GM19455 (cell line): ENCODE measurements around the gene PC.

Experiments
- ATAC-seq: cut with Tn5 transposase; IDR thresholded peaks from one replicate; pipeline ENCODE4 v1.9.1; 2021; ENCODE audit not compliant: unreplicated experiment

Gene PC

DNA sequence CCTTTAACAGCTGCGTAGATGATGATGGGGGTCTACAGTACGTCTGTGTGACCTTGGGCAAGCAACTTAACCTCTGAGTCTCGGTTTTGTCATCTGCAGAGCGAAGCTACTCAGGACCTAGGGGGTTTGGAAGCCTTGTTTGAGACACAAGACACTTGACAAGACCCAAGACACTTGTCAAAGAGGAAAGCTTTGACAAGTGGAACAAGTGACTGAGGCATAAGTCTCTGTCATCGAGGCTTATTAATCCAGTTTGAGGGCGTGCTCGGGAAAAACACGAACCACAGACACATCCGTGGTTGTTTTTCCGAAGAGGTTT is 732 bp upstream of the PC start:
- no peak for ATAC-seq

DNA sequence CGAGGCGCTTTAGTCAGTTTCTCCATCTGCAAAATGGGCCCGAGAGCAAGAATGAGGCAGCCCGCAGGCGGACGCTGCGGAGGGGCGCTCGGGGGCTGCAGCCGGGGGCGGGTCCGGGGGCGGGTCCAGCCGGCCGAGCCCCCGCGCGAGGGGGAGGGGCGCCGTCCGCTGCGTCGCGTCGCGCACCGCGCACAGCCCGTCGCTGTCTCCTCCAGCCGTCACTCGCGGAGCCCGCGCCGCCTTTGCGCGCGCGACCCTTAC is 282 bp downstream of the PC start:
- ATAC-seq: peak; percentile 38

- no peak for ATAC-seq
Measured at GRCh38 chr11:66956689-66957290, 1.4 kb downstream of the PC start.

GRCh38 chr11:66953081-66953833 is 4.9 kb downstream of the PC start:
- no peak for ATAC-seq

- no peak for ATAC-seq
Measured at GRCh38 chr11:66951927-66952337, 6.3 kb downstream of the PC start.

GRCh38 chr11:66951135-66951534 is 7.0 kb downstream of the PC start:
- ATAC-seq: no peak

DNA sequence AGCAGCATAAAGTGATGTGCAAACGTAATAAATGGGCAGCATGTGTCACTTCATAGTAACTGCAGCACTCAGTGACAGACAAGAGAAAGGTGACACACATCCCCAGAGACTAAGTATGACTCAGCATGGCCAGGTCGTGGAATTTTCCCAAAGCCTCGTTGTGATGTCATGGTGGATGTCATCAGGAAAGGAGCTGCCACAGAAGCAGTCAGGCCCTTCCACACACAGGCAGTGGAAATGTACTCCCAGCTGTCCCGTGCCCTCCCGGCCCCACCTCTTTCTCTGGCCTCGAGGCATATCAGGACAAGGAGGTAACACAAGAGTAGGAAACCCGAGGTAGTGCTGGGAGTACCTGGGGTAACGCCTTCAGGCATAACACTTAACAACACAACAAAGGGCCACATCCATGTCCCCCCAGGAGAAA is 8.1 kb downstream of the PC start:
- no peak for ATAC-seq

GRCh38 chr11:66938582-66939135 is 19.5 kb downstream of the PC start:
- ATAC-seq: no peak

- ATAC-seq: no peak
Measured at GRCh38 chr11:66937193-66937733, 20.9 kb downstream of the PC start.

GRCh38 chr11:66936311-66936711 is 21.9 kb downstream of the PC start:
- no peak for ATAC-seq

GRCh38 chr11:66934950-66935779 is 23.0 kb downstream of the PC start:
- ATAC-seq: no peak

GRCh38 chr11:66933531-66933930 is 24.7 kb downstream of the PC start:
- no peak for ATAC-seq

- ATAC-seq: no peak
Measured at GRCh38 chr11:66932543-66932942, 25.6 kb downstream of the PC start.

DNA sequence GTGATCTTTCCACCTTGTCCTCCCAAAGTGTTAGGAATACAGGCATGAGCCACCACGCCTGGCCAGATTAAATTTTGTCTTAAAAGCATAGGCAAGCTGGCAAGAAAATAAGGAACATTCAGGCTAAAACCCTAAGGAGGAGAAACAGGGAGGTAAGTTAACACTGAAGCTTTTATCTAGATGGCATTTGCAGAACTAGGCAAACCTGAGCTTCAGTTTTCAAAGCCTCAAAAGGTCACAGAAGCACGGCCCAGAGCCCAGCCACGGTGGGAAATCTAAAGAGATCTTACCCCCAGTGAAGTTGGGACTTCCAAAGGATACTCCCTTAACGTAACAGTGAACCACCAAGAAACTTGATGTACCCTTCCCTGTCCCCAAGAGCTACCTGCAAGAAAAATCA is 28.4 kb downstream of the PC start:
- no peak for ATAC-seq

- no peak for ATAC-seq
Measured at GRCh38 chr11:66924272-66924671, 33.9 kb downstream of the PC start.

DNA sequence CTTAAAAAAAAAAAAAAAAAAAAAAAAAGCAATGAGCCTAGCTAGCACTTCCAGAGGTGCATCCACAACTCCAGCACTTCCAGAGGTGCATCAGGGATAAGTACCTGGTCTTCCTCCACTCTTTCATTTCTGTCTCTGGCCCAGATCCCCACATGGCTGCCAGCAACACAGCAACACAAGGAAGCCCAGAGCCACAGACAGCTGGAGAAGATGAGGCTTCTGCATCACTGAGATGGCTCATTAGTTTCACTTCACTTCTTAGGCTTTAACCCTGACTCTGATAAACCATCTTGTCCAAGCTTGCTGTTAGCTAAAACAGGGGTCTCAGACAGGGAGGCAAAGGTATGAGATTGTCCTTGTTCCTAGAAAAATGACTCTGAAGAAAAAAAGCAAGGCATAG is 35.6 kb downstream of the PC start:
- ATAC-seq: no peak

DNA sequence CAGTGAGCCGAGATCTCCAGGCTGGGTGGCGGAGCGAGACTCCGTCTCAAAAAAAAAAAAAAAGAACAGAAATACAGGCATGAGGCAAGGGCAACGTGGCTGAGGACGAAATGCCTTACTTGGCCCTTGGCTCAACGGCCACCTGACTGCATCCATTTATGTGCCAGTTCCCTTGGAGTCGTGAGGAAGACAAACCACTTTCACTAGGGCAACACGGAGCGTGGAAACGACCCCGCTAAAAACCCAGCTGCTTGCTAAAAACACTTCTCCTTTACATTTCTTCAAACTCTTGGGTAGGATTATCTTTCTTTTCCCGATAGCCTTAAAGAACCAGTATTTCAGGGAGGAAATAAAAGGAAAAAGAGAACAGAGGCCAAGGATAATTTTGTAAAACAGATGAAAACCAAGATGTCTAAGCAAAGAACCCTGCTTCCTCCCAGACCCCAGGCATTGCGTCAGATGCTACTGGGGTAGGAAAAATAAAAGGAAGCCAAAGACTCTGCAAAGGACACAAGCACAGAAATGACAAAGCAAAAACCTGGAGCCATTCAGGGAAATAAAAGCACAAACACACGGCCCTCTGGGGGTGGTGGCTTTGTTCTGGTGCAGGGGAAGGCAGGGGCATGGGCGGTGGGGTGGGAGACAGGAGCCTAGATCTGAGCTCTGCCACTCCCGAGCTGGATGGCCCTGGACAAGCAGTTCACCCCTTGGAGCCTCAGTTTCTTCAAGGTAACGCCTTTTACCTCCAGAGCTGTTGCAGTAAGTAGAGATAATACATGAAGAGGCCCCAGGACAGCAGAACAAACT is 37.0 kb downstream of the PC start:
- no peak for ATAC-seq

GRCh38 chr11:66919923-66920322 is 38.3 kb downstream of the PC start:
- ATAC-seq: no peak

DNA sequence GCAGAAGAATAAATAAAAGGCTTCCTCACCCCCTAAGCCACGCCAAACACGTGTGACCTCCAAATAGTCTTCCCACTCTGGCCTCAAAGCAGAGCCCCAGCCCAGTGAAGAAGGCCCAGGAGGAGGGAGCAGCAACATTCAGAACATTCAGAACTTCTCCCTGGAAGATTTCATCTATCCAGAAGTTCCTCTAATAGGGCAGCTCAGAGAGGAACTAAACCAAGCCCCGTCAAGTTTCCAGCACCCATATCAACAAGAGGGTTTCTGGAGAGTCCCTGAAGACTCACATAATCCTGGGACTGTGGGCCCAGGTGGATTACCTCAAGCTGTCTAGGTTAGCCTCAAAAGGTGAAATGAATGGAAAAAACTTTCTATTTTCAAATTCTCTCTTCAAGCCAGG is 39.4 kb downstream of the PC start:
- no peak for ATAC-seq

GRCh38 chr11:66915866-66916265 is 42.3 kb downstream of the PC start:
- no peak for ATAC-seq
